ENCODE measurements around the gene PPP4R1. TPM values are rescaled to one million over a fixed set of nuclear protein-coding genes. Genes with fewer than 3 reads are reported as not detected.

Gene PPP4R1
- polyA plus RNA-seq, 1 donor (not counting 4 experiments of a cell fraction or from before 2014, with no cell fraction given) = 200 TPM

DNA sequence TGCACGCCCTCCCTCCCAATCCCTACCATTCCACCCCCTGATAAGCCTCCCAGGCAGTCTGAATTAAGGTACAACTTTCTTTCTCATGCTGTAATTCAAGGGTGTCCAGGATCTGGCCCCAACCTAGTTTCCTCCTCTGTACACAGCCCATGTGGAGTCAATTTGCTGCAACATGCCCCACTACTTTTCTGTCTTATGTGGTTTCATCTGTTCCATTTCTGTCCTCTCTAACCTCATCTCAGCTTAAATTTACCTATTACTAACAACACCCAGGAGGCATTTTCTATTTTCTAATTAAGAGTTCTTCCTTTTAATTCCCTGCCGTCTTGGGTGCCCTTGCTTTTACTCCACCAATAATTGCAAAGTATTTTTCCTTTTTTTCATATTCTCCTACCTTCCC lies 10.0 kb downstream of the PPP4R1 start:
- Histone ChIP-seq H2AFZ (ENCODE audit: control insufficient read depth, low read length) (no peak overlapping the region), H3K9me3 (ENCODE audit: control insufficient read depth, low read depth, low read length) (no peaks in the 10 kb centered on the region), H3K27me3 (ENCODE audit: control insufficient read depth, extremely low read depth, insufficient read depth, low read length) (no peaks in the 10 kb centered on the region), H3K9me1 (ENCODE audit: control insufficient read depth, extremely low read depth, insufficient read depth, low read length) (peaks cover 8% of the 10 kb centered on the region), H4K20me1 (ENCODE audit: control insufficient read depth, extremely low read depth, insufficient read depth, low read length) (peaks cover 24% of the 10 kb centered on the region), H3K27ac (ENCODE audit: control insufficient read depth, insufficient read depth, low read length) (no peak overlapping the region), H3K79me2 (ENCODE audit: control insufficient read depth, insufficient read depth, low read length) (peaks cover 98% of the 10 kb centered on the region), H3K9ac (ENCODE audit: control insufficient read depth, extremely low read depth, insufficient read depth, low read length) (no peak overlapping the region), H3K4me3 (ENCODE audit: control insufficient read depth in 2 of 3, extremely low read depth in 1 of 3, insufficient read depth in 2 of 3, low read depth in 1 of 3, low read length in 3 of 3) (no peak overlapping the region), H3K4me2 (ENCODE audit: control insufficient read depth, extremely low read depth, insufficient read depth, low read depth, low read length) (peak overlapping the region; percentile 19), H3K36me3 (ENCODE audit: control insufficient read depth in 2 of 2, extremely low read depth in 1 of 2, insufficient read depth in 2 of 2, low read length in 2 of 2) (peaks cover 1 to 8% of the 10 kb centered on the region in 2 experiments), H3K4me1 (ENCODE audit: control insufficient read depth, extremely low read depth, insufficient read depth, low read length) (peaks cover 29% of the 10 kb centered on the region)
- dilution Hi-C loops (cut with MboI; ENCODE audit: extremely low pct_ligation_motif_present, low sequenced_read_pairs) = no loop called here
- FAIRE-seq = no peak
- no peak for DNase-seq (ENCODE audit: low read depth, low spot score)
- TF ChIP-seq, protein P1, sequence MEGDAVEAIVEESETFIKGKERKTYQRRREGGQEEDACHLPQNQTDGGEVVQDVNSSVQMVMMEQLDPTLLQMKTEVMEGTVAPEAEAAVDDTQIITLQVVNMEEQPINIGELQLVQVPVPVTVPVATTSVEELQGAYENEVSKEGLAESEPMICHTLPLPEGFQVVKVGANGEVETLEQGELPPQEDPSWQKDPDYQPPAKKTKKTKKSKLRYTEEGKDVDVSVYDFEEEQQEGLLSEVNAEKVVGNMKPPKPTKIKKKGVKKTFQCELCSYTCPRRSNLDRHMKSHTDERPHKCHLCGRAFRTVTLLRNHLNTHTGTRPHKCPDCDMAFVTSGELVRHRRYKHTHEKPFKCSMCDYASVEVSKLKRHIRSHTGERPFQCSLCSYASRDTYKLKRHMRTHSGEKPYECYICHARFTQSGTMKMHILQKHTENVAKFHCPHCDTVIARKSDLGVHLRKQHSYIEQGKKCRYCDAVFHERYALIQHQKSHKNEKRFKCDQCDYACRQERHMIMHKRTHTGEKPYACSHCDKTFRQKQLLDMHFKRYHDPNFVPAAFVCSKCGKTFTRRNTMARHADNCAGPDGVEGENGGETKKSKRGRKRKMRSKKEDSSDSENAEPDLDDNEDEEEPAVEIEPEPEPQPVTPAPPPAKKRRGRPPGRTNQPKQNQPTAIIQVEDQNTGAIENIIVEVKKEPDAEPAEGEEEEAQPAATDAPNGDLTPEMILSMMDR (optimal IDR thresholded peaks at IDR 0.05 in 1 of 3, IDR thresholded peaks at IDR 0.05 in 1 of 3, conservative IDR thresholded peaks at IDR 0.05 in 1 of 3; ENCODE audit: extremely low read depth in 1 of 3, insufficient read depth in 2 of 3, low read length in 3 of 3) = no peak
- no peak for TF ChIP-seq EZH2 (IDR thresholded peaks at IDR 0.05; ENCODE audit: low read length)

DNA sequence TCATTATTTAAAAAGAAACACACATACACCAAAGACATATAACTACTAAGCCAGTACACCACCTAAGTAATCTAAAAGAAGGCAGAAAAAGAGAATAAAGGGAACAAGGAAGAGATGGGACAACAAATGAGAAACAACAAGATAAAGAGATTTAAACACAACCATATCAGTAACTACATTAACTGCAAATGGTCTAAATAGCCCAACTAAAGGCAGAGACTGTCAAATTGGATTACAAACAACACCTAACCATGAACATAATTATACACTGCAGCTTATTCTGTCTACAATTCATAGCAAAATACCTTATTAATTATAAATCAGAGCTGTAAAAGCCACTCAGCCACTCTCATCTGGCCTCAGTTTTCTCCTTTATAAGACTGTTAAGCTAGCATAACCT lies 15.0 kb downstream of the PPP4R1 start:
- DNase-seq (ENCODE audit: low read depth, low spot score) (no peak), FAIRE-seq (no peak)
- Histone ChIP-seq H3K27ac (ENCODE audit: control insufficient read depth, insufficient read depth, low read length) (no peak overlapping the region), H3K36me3 (ENCODE audit: control insufficient read depth in 2 of 2, extremely low read depth in 1 of 2, insufficient read depth in 2 of 2, low read length in 2 of 2) (peaks cover 0 to 3% of the 10 kb centered on the region in 2 experiments), H3K4me3 (ENCODE audit: control insufficient read depth in 2 of 3, extremely low read depth in 1 of 3, insufficient read depth in 2 of 3, low read depth in 1 of 3, low read length in 3 of 3) (no peak overlapping the region), H3K27me3 (ENCODE audit: control insufficient read depth, extremely low read depth, insufficient read depth, low read length) (no peaks in the 10 kb centered on the region), H4K20me1 (ENCODE audit: control insufficient read depth, extremely low read depth, insufficient read depth, low read length) (peaks cover 3% of the 10 kb centered on the region), H3K9me3 (ENCODE audit: control insufficient read depth, low read depth, low read length) (no peaks in the 10 kb centered on the region), H3K79me2 (ENCODE audit: control insufficient read depth, insufficient read depth, low read length) (peaks cover 96% of the 10 kb centered on the region), H3K4me2 (ENCODE audit: control insufficient read depth, extremely low read depth, insufficient read depth, low read depth, low read length) (no peak overlapping the region), H2AFZ (ENCODE audit: control insufficient read depth, low read length) (no peak overlapping the region), H3K9me1 (ENCODE audit: control insufficient read depth, extremely low read depth, insufficient read depth, low read length) (no peaks in the 10 kb centered on the region), H3K4me1 (ENCODE audit: control insufficient read depth, extremely low read depth, insufficient read depth, low read length) (peaks cover 35% of the 10 kb centered on the region), H3K9ac (ENCODE audit: control insufficient read depth, extremely low read depth, insufficient read depth, low read length) (no peak overlapping the region)
- dilution Hi-C loops (cut with MboI; ENCODE audit: extremely low pct_ligation_motif_present, low sequenced_read_pairs) = no loop called here
- no peak for TF ChIP-seq EZH2 (IDR thresholded peaks at IDR 0.05; ENCODE audit: low read length)
- TF ChIP-seq, protein P1 (optimal IDR thresholded peaks at IDR 0.05 in 1 of 3, IDR thresholded peaks at IDR 0.05 in 1 of 3, conservative IDR thresholded peaks at IDR 0.05 in 1 of 3; ENCODE audit: extremely low read depth in 1 of 3, insufficient read depth in 2 of 3, low read length in 3 of 3) = no peak

Data from keratinocyte (primary cell).